K562 treated with DMSO at 1 percent for 4 hours (cell line): ENCODE data around the gene POMP. TPM values are rescaled to one million over a fixed set of nuclear protein-coding genes. Genes with fewer than 3 reads are reported as not detected.

Experiments
- total RNA-seq: library from RNA; unstranded; fragments of 300-600 nt; gene quantifications from 2 replicates; pipeline ENCODE4 v1.2.3, GENCODE V29; 2022; ENCODE audit not compliant: insufficient read depth

Gene POMP, protein sequence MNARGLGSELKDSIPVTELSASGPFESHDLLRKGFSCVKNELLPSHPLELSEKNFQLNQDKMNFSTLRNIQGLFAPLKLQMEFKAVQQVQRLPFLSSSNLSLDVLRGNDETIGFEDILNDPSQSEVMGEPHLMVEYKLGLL
- 66.0 and 72.8 TPM in 2 replicates for total RNA-seq

DNA sequence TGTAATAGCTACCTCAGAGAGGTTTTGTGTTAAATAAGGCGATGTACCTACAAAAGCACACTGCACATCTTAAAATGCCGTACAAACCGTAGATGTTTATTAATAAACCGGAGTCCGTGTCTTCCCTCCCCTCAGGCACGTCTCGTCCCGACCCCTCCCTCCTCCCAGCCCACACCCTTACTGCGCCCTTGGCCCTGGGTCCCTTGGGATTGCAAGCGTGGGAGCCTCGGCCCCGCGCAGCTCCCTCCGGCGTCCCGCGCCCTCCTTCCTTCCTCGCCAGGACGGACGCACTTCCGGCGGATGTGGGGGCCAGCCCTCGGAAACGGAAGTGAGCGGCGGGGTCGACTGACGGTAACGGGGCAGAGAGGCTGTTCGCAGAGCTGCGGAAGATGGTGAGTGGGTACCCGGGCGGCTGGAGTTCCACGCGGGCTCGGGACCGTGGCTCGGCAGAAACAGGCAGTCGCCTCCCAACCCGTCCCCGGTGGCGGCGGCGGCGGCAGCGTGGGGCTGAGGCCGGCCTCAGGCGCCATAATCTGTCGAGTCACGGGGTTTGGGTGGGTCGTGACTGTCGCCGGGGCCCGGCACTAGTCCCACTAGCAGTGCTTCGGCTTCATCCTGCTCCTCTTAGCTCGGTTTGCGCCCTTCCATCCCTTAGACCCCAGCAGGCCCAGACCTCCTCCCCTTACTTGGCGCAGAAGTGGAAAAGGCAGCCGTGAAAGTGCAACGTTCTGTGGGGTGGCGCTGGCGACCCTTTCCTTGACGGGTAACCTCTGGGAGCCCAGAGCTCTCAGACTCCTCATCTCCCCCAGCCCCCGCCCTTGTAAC is at the start of gene POMP:
Gene POMP (plus strand): TSS at position 335 of the 825 bp plus-strand sequence. CDS start 55 bp downstream, at position 390.

DNA sequence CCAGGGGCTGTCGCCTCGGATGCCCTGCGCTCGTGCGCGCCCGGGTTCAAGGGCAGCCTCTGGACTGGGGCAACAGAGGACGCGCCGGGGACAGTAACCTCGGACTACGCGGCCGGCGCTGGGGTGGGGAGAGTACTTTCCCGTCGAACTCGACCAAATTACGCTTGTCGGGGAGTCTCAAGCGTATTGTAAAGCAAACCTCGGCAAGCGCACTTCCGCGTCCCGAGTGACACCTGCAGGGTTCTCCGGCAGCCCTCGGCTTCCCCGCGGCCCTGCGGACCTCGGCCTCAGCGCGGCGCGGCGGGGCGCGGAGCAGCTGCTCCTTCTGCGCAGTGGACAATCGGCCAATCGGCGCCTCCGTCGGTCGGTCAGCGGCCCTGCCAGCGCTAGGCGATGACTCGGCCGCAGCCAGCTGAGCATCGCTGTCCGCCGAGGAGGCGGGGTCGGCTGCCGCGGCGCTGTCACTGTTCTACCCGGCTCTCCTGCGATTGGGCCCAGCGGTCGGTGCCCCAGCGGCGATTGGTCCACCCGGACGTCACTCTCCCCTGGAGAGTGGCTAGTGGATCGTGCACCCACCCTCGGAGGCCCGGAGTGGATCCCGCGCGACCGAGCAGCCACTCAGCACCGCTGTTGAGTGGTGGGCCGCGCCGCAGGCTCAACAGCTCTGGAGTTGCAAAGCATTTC is 59.8 kb downstream of the POMP start, which contains the start of gene SLC46A3:
Gene SLC46A3 (minus strand): TSS at position 428 of the 684 bp plus-strand sequence. CDS start 972 bp downstream, outside the sequence.

Other genes starting within 250 kb of the POMP start
- 0.25 TPM in 1 of 2 replicates, not detected in the other for gene FLT1, start 164.0 kb upstream of the POMP start, total RNA-seq
- gene SLC46A3, start 59.8 kb downstream of the POMP start, total RNA-seq, result 0.58 and 1.1 TPM in 2 replicates
- gene MTUS2, start 161.2 kb downstream of the POMP start, total RNA-seq, result 1.1 TPM in 1 of 2 replicates, not detected in the other